ENCODE measurements around the gene FOXC1. TPM values are rescaled to one million over a fixed set of nuclear protein-coding genes. Genes with fewer than 3 reads are reported as not detected.
A peak's percentile ranks its signal among the peaks of the same experiment; 100 is the strongest.

Gene FOXC1
- total RNA-seq, 1 donor from 2014 or later, result 4.9 TPM

DNA sequence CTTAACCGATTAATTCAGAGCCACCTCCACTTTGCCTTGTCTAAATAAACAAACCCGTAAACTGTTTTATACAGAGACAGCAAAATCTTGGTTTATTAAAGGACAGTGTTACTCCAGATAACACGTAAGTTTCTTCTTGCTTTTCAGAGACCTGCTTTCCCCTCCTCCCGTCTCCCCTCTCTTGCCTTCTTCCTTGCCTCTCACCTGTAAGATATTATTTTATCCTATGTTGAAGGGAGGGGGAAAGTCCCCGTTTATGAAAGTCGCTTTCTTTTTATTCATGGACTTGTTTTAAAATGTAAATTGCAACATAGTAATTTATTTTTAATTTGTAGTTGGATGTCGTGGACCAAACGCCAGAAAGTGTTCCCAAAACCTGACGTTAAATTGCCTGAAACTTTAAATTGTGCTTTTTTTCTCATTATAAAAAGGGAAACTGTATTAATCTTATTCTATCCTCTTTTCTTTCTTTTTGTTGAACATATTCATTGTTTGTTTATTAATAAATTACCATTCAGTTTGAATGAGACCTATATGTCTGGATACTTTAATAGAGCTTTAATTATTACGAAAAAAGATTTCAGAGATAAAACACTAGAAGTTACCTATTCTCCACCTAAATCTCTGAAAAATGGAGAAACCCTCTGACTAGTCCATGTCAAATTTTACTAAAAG, 2.7 kb downstream of the FOXC1 start:
- TF ChIP-seq, protein P1, sequence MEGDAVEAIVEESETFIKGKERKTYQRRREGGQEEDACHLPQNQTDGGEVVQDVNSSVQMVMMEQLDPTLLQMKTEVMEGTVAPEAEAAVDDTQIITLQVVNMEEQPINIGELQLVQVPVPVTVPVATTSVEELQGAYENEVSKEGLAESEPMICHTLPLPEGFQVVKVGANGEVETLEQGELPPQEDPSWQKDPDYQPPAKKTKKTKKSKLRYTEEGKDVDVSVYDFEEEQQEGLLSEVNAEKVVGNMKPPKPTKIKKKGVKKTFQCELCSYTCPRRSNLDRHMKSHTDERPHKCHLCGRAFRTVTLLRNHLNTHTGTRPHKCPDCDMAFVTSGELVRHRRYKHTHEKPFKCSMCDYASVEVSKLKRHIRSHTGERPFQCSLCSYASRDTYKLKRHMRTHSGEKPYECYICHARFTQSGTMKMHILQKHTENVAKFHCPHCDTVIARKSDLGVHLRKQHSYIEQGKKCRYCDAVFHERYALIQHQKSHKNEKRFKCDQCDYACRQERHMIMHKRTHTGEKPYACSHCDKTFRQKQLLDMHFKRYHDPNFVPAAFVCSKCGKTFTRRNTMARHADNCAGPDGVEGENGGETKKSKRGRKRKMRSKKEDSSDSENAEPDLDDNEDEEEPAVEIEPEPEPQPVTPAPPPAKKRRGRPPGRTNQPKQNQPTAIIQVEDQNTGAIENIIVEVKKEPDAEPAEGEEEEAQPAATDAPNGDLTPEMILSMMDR (IDR thresholded peaks at IDR 0.05), result no peak
- H3K36me3 ChIP-seq, result no peaks in the 10 kb centered on the region
- H3K27ac ChIP-seq, result no peak overlapping the region
- H3K27me3 ChIP-seq, result peaks cover 76% of the 10 kb centered on the region
- H3K4me1 ChIP-seq, result peaks cover 7% of the 10 kb centered on the region
- H3K9me3 ChIP-seq, result no peaks in the 10 kb centered on the region
- intact Hi-C loops (cut with DNase I), result no loop called here
- ATAC-seq (no peak), DNase-seq (no peak)
- peak overlapping the region; percentile 51 for H3K4me3 ChIP-seq

DNA sequence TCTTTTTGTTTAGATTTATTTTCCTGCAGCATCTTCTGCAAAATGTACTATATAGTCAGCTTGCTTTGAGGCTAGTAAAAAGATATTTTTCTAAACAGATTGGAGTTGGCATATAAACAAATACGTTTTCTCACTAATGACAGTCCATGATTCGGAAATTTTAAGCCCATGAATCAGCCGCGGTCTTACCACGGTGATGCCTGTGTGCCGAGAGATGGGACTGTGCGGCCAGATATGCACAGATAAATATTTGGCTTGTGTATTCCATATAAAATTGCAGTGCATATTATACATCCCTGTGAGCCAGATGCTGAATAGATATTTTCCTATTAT, 3.2 kb downstream of the FOXC1 start:
- ATAC-seq (no peak), DNase-seq (no peak)
- intact Hi-C loops (cut with DNase I), result no loop called here

DNA sequence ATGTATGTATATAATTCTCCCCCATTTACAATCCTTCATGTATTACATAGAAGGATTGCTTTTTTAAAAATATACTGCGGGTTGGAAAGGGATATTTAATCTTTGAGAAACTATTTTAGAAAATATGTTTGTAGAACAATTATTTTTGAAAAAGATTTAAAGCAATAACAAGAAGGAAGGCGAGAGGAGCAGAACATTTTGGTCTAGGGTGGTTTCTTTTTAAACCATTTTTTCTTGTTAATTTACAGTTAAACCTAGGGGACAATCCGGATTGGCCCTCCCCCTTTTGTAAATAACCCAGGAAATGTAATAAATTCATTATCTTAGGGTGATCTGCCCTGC, 3.6 kb downstream of the FOXC1 start:
- TF ChIP-seq, protein P1 (IDR thresholded peaks at IDR 0.05), result no peak
- H3K4me3 ChIP-seq, result peak overlapping the region; percentile 51
- H3K4me1 ChIP-seq, result peaks cover 7% of the 10 kb centered on the region
- H3K9me3 ChIP-seq, result no peaks in the 10 kb centered on the region
- intact Hi-C loops (cut with DNase I), result no loop called here
- DNase-seq (no peak), ATAC-seq (no peak)
- peaks cover 75% of the 10 kb centered on the region for H3K27me3 ChIP-seq
- H3K27ac ChIP-seq, result no peak overlapping the region
- H3K36me3 ChIP-seq, result no peaks in the 10 kb centered on the region

More for the DNA sequence above, 3.2 kb downstream of the FOXC1 start:
- Histone ChIP-seq H3K36me3 (no peaks in the 10 kb centered on the region), H3K4me3 (peak overlapping the region; percentile 51), H3K4me1 (peaks cover 7% of the 10 kb centered on the region), H3K9me3 (no peaks in the 10 kb centered on the region), H3K27ac (no peak overlapping the region), H3K27me3 (peaks cover 75% of the 10 kb centered on the region)
- TF ChIP-seq, protein P1 (IDR thresholded peaks at IDR 0.05), result no peak

DNA sequence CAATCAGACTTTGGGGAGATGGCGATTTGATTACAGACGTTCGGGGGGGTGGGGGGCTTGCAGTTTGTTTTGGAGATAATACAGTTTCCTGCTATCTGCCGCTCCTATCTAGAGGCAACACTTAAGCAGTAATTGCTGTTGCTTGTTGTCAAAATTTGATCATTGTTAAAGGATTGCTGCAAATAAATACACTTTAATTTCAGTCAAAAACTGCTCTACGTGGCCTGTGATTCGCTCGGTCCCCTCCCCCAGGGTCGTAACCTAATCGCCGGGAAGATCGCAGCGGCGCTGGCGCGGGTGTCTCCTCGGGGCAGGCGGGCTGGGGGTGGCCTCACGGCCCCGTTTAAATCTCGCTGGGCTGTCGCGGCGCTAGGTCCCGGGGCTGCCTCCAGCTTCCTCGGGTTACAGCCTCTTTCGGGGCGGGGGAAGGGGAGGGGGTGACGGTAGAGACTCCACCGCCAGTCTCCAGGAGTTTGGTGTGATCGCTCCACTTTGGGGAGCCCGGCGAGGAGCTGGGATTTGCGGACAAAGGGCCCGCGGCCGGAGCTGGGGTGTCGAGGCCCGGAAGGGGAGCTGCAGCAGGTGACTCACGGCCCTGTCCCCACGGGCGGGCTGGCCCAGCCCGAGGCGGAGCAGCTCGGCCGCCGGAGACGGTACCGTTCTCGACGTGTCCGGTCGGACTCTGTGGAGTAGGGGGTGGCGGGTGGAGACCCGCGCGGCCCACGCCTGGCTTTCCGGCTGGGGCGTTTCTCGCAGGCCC, 4.2 kb downstream of the FOXC1 start:
- peaks cover 73% of the 10 kb centered on the region for H3K27me3 ChIP-seq
- ATAC-seq, result no peak
- H3K4me3 ChIP-seq, result peak overlapping the region; percentile 51
- H3K27ac ChIP-seq, result no peak overlapping the region
- intact Hi-C loops (cut with DNase I), result no loop called here
- H3K4me1 ChIP-seq, result peaks cover 7% of the 10 kb centered on the region
- H3K9me3 ChIP-seq, result no peaks in the 10 kb centered on the region
- H3K36me3 ChIP-seq, result no peaks in the 10 kb centered on the region
- DNase-seq, result no peak
- TF ChIP-seq, protein P1 (IDR thresholded peaks at IDR 0.05), result no peak

DNA sequence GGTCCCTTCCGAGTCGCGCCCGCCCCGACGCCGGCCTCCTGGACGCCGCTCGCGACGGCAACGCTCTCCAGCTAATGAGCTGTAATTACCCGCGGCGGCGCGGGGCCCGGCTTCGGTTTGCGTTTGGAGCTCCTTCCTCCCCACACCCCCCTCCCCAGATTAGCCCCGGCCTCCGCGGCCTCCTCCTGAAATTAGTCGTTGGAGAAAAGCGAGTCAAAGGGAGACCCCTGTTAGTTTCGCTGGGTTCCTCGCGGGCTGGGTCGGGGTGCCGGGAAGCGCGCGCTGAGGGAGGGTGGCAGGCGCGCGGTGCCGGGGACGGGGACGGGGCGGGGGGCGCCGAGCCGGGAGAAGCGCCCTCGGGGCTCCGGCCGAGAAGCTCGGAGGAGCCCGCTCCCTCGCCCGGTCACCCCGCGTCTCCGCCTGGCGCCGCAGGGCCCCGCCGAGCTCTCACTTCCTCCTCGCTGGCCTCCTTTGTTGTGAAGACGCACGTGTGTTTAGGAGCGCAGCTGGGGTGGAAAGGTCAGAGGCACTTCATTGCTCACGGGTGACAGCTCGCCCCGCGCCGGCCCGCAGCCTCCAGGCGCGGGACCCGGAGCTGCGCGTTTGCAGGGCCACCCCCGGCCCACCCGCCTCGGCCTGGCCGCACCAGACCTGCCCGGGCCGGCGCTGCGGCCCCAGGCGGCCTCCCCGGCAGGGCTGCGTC, 4.9 kb downstream of the FOXC1 start:
- Histone ChIP-seq H3K27me3 (peaks cover 76% of the 10 kb centered on the region), H3K4me3 (peak overlapping the region; percentile 51), H3K4me1 (peaks cover 8% of the 10 kb centered on the region), H3K36me3 (no peaks in the 10 kb centered on the region), H3K9me3 (no peaks in the 10 kb centered on the region), H3K27ac (no peak overlapping the region)
- ATAC-seq (peak; percentile 7), DNase-seq (no peak)
- intact Hi-C loops (cut with DNase I), result no loop called here
- TF ChIP-seq, protein P1 (IDR thresholded peaks at IDR 0.05), result no peak
